Mucosa of stomach (tissue), 1 donor: ENCODE results near the gene EPO.

Experiments used
- H3K27me3 ChIP-seq: one replicate; pipeline ENCODE4 v1.7.0; 2013; ENCODE audit warnings: mild to moderate bottlenecking, low read length; ENCODE audit not compliant: control insufficient read depth, insufficient read depth
- H3K36me3 ChIP-seq: one replicate; pipeline ENCODE4 v1.7.0; 2013; ENCODE audit warnings: low read length; ENCODE audit not compliant: control insufficient read depth, insufficient read depth
- H3K4me1 ChIP-seq: one replicate; pipeline ENCODE4 v1.7.0; 2013; ENCODE audit warnings: mild to moderate bottlenecking, low read length; ENCODE audit not compliant: control insufficient read depth, insufficient read depth
- H3K4me3 ChIP-seq: one replicate; pipeline ENCODE4 v1.7.0; 2013; ENCODE audit warnings: low read length
- H3K9ac ChIP-seq: one replicate; pipeline ENCODE4 v1.7.0; 2013; ENCODE audit warnings: mild to moderate bottlenecking, low read length, moderate library complexity
- H3K9me3 ChIP-seq: one replicate; pipeline ENCODE4 v1.7.0; 2013; ENCODE audit warnings: mild to moderate bottlenecking, low read length, moderate library complexity; ENCODE audit not compliant: control insufficient read depth
- donor health status: Pancreatic carcinoma.

The EPO gene

GRCh38 chr7:100685631-100686145, 34.6 kb upstream of the EPO start:
- H3K36me3 ChIP-seq, result peaks cover 13% of the 10 kb centered on the region
- no peak overlapping the region for H3K9ac ChIP-seq
- H3K4me3 ChIP-seq, result no peak overlapping the region
- no peaks in the 10 kb centered on the region for H3K4me1 ChIP-seq
- H3K27me3 ChIP-seq, result no peaks in the 10 kb centered on the region
- no peaks in the 10 kb centered on the region for H3K9me3 ChIP-seq

GRCh38 chr7:100686201-100686821, 34.0 kb upstream of the EPO start:
- no peak overlapping the region for H3K9ac ChIP-seq
- no peak overlapping the region for H3K4me3 ChIP-seq
- peaks cover 13% of the 10 kb centered on the region for H3K36me3 ChIP-seq
- no peaks in the 10 kb centered on the region for H3K4me1 ChIP-seq
- H3K27me3 ChIP-seq, result no peaks in the 10 kb centered on the region
- no peaks in the 10 kb centered on the region for H3K9me3 ChIP-seq

- Histone ChIP-seq H3K9ac (no peak overlapping the region), H3K4me1 (peaks cover under 1% of the 10 kb centered on the region), H3K4me3 (no peak overlapping the region), H3K9me3 (no peaks in the 10 kb centered on the region), H3K27me3 (no peaks in the 10 kb centered on the region), H3K36me3 (peaks cover 13% of the 10 kb centered on the region)
Measured at GRCh38 chr7:100686822-100687211, 33.5 kb upstream of the EPO start.

- peaks cover 13% of the 10 kb centered on the region for H3K36me3 ChIP-seq
- no peaks in the 10 kb centered on the region for H3K9me3 ChIP-seq
- no peaks in the 10 kb centered on the region for H3K27me3 ChIP-seq
- no peak overlapping the region for H3K4me3 ChIP-seq
- no peak overlapping the region for H3K9ac ChIP-seq
- peaks cover 5% of the 10 kb centered on the region for H3K4me1 ChIP-seq
Measured at GRCh38 chr7:100687261-100687660, 33.0 kb upstream of the EPO start.

GRCh38 chr7:100687751-100688300, 32.4 kb upstream of the EPO start:
- Histone ChIP-seq H3K9ac (no peak overlapping the region), H3K9me3 (no peaks in the 10 kb centered on the region), H3K27me3 (no peaks in the 10 kb centered on the region), H3K36me3 (peaks cover 13% of the 10 kb centered on the region), H3K4me3 (no peak overlapping the region), H3K4me1 (peaks cover 11% of the 10 kb centered on the region)

- Histone ChIP-seq H3K9ac (no peak overlapping the region), H3K4me3 (no peak overlapping the region), H3K4me1 (peaks cover 16% of the 10 kb centered on the region), H3K9me3 (no peaks in the 10 kb centered on the region), H3K27me3 (no peaks in the 10 kb centered on the region), H3K36me3 (peaks cover 9% of the 10 kb centered on the region)
Measured at GRCh38 chr7:100688326-100688860, 31.9 kb upstream of the EPO start.

- no peak overlapping the region for H3K9ac ChIP-seq
- no peaks in the 10 kb centered on the region for H3K9me3 ChIP-seq
- H3K36me3 ChIP-seq, result peaks cover 5% of the 10 kb centered on the region
- no peak overlapping the region for H3K4me3 ChIP-seq
- no peaks in the 10 kb centered on the region for H3K27me3 ChIP-seq
- H3K4me1 ChIP-seq, result peaks cover 16% of the 10 kb centered on the region
Measured at GRCh38 chr7:100689230-100690135, 30.8 kb upstream of the EPO start.

- Histone ChIP-seq H3K4me1 (peaks cover 16% of the 10 kb centered on the region), H3K4me3 (peak overlapping the region; percentile 41), H3K27me3 (no peaks in the 10 kb centered on the region), H3K9me3 (no peaks in the 10 kb centered on the region), H3K9ac (peak overlapping the region; percentile 83), H3K36me3 (no peaks in the 10 kb centered on the region)
Measured at GRCh38 chr7:100691676-100692577, 28.3 kb upstream of the EPO start.

GRCh38 chr7:100692578-100692961, 27.7 kb upstream of the EPO start:
- Histone ChIP-seq H3K9me3 (no peaks in the 10 kb centered on the region), H3K27me3 (no peaks in the 10 kb centered on the region), H3K36me3 (no peaks in the 10 kb centered on the region), H3K4me1 (peaks cover 16% of the 10 kb centered on the region), H3K4me3 (peak overlapping the region; percentile 41), H3K9ac (peak overlapping the region; percentile 83)

GRCh38 chr7:100693312-100694097, 26.8 kb upstream of the EPO start:
- H3K9me3 ChIP-seq, result no peaks in the 10 kb centered on the region
- no peaks in the 10 kb centered on the region for H3K27me3 ChIP-seq
- H3K4me1 ChIP-seq, result peaks cover 16% of the 10 kb centered on the region
- H3K9ac ChIP-seq, result peak overlapping the region; percentile 83
- H3K36me3 ChIP-seq, result no peaks in the 10 kb centered on the region
- H3K4me3 ChIP-seq, result peak overlapping the region; percentile 41
